ENCODE measurements around the gene SPATA31D3.
"Not testable (repeated sequence)": the region's sequence is repeated elsewhere in the genome, so short reads cannot be mapped to it uniquely, and the experiment has no call there.

Gene SPATA31D3

GRCh38 chr9:81974764-81975163 lies 31.5 kb downstream of the SPATA31D3 start:
- no peak for DNase-seq (ENCODE audit: low read depth, low spot score)
- H3K27ac ChIP-seq = no peak overlapping the region

GRCh38 chr9:81976351-81976750 lies 33.1 kb downstream of the SPATA31D3 start:
- no peak for DNase-seq (ENCODE audit: low read depth, low spot score)
- H3K27ac ChIP-seq = no peak overlapping the region

GRCh38 chr9:81979196-81979595 lies 35.9 kb downstream of the SPATA31D3 start:
- DNase-seq (ENCODE audit: low read depth, low spot score) = no peak
- no peak overlapping the region for H3K27ac ChIP-seq

GRCh38 chr9:81980568-81980967 lies 37.3 kb downstream of the SPATA31D3 start:
- H3K27ac ChIP-seq = no peak overlapping the region
- DNase-seq (ENCODE audit: low read depth, low spot score) = no peak

GRCh38 chr9:81981883-81982282 lies 38.6 kb downstream of the SPATA31D3 start:
- no peak for DNase-seq (ENCODE audit: low read depth, low spot score)
- no peak overlapping the region for H3K27ac ChIP-seq

GRCh38 chr9:81984928-81985327 lies 41.6 kb downstream of the SPATA31D3 start:
- no peak overlapping the region for H3K27ac ChIP-seq
- DNase-seq (ENCODE audit: low read depth, low spot score) = no peak

GRCh38 chr9:81986051-81986450 lies 42.8 kb downstream of the SPATA31D3 start:
- no peak overlapping the region for H3K27ac ChIP-seq
- no peak for DNase-seq (ENCODE audit: low read depth, low spot score)

- H3K27ac ChIP-seq; DNase-seq (ENCODE audit: low read depth, low spot score): not testable (repeated sequence)
Measured at GRCh38 chr9:81988472-81988871, 45.2 kb downstream of the SPATA31D3 start, which contains the start of gene SPATA31D1. Gene SPATA31D1, plus strand, starts transcription at chr9:81988772. Its CDS starts 47 bp downstream, at chr9:81988819.

GRCh38 chr9:81989700-81990099 lies 46.4 kb downstream of the SPATA31D3 start:
- no peak for DNase-seq (ENCODE audit: low read depth, low spot score)
- H3K27ac ChIP-seq = no peak overlapping the region

- no peak overlapping the region for H3K27ac ChIP-seq
- DNase-seq (ENCODE audit: low read depth, low spot score) = no peak
Measured at GRCh38 chr9:81993656-81994055, 50.4 kb downstream of the SPATA31D3 start.

Data from epithelial cell of prostate (primary cell).